Heart left ventricle (tissue), 16 donors: ENCODE data around the gene P2RY4. TPM values are rescaled to one million over a fixed set of nuclear protein-coding genes. Genes with fewer than 3 reads are reported as not detected.
"Not testable (repeated sequence)": the region's sequence is repeated elsewhere in the genome, so short reads cannot be mapped to it uniquely, and the experiment has no call there.

Source experiments
- ATAC-seq, 4 donors: fragments of 200-7000 bp; cut with Tn5 transposase; one replicate each; pipeline ENCODE4 v1.9.1; 2020 to 2022; ENCODE audit warnings: moderate library complexity in 4 of 4, mild to moderate bottlenecking in 3 of 4, moderate number of reproducible peaks in 1 of 4
- DNase-seq, 5 donors: peaks; one replicate each; pipeline ENCODE4 v3.0.0-alpha.2; 2020
- H3K27ac ChIP-seq, 12 donors: fragments of 200-600 bp; sonication (generic) in 4 of 12; one replicate each; pipeline versions ENCODE4 v1.5.0 to v1.8.0; 2016 to 2022; ENCODE audit warnings: mild to moderate bottlenecking in 2 of 12
- H3K27me3 ChIP-seq, 9 donors: fragments of 200-600 bp; sonication (generic) in 2 of 9; one replicate each; pipeline versions ENCODE4 v1.5.1 to v1.8.0; 2016 to 2022; ENCODE audit warnings: mild to moderate bottlenecking in 3 of 9
- H3K36me3 ChIP-seq, 9 donors: fragments of 200-600 bp; sonication (generic) in 2 of 9; one replicate each; pipeline versions ENCODE4 v1.5.0 to v1.8.0; 2018 to 2022; ENCODE audit warnings: mild to moderate bottlenecking in 2 of 9
- H3K4me1 ChIP-seq, 12 donors: fragments of 200-600 bp; sonication (generic) in 4 of 12; one replicate each; pipeline versions ENCODE4 v1.5.0 to v1.8.0; 2016 to 2022; ENCODE audit warnings: mild to moderate bottlenecking in 3 of 12
- H3K4me3 ChIP-seq, 12 donors: fragments of 200-600 bp; sonication (generic) in 4 of 12; one replicate each; pipeline versions ENCODE4 v1.5.0 to v1.8.0; 2017 to 2022; ENCODE audit warnings: mild to moderate bottlenecking in 9 of 12, moderate library complexity in 4 of 12
- H3K9me3 ChIP-seq, 12 donors: fragments of 200-600 bp; sonication (generic) in 4 of 12; one replicate each; pipeline versions ENCODE4 v1.5.0 to v1.8.0; 2016 to 2022; ENCODE audit warnings: mild to moderate bottlenecking in 1 of 12
- CTCF ChIP-seq, 12 donors: fragments of 200-600 bp; sonication (generic) in 4 of 12; IDR thresholded peaks; one replicate each; pipeline versions ENCODE4 v1.5.0 to v1.8.0; 2018 to 2022; ENCODE audit warnings: antibody characterized with exemption in 12 of 12, mild to moderate bottlenecking in 5 of 12
- POLR2A ChIP-seq, 2 donors: fragments of 450-650 bp; IDR thresholded peaks; one replicate each; pipeline ENCODE4 v1.6.1; 2017; ENCODE audit warnings: antibody characterized with exemption in 2 of 2, mild to moderate bottlenecking in 2 of 2, moderate library complexity in 2 of 2
- WGBS, 4 donors: extraction: QIAGEN DNeasy Blood & Tissue Kit in 2 of 4; methylation state at CpG; one replicate each; pipeline versions ENCODE4 v1.1.5 to v1.1.7; 2013 to 2018; 5-methylcytosine and 5-hydroxymethylcytosine counted together
- intact Hi-C, 10 donors: fragments of 100-400 bp; cut with DNase I; formaldehyde crosslinking; loops; one replicate each; pipeline versions ENCODE4 v1.11.1 to v1.14.2; 2022
- polyA plus RNA-seq, 2 donors: library from polyadenylated mRNA; stranded (reverse); fragments of 200-250 nt; gene quantifications; one replicate each; pipeline ENCODE4 v1.2.3, GENCODE V29; 2013
- total RNA-seq, 9 donors: library from RNA; depleted of rRNA in 2 of 9; stranded (reverse); fragments of >200 nt in 2 of 9; fragmentation: NEBNext Ultra II Directional in 3 of 9; extraction: Animal tissue kit (Norgen Biotek cat#: 25700) in 3 of 9; gene quantifications; one replicate each; pipeline versions ENCODE4 v1.1.0 to v1.2.4, GENCODE V29; 2016 to 2023
- donor health status: ischemic (EF 13 %, LVEDD 7.1; RV severe dilation, severe dysfunction).
- donor health status: healthy with polysubstance abuse.
- donor health status: DM: no; HTN: yes; CAD: no.
- donor health status: DM: no; HTN: no; CAD: no.
- donor health status: ischemic (EF 25% LVEDD 6.9; RV normal size, moderate dysfunction).
- donor health status: ischemic (EF 25% LVEDD 5.7; RV mildly dilated, moderate dysfunction).
- donor health status: healthy.
- donor health status: DM: yes; HTN: yes; CAD: no.
- donor health status: ischemic (EF 35%, LVEDD 5.7; RV mildly dilated, moderate dysfunction).
- donor health status: nonischemic (EF 11% LVEDD 7.7; RV severe dilation, severe dysfunction).
- donor health status: DM: yes; HTN: yes; CAD: no.
- donor health status: PGD.
- donor health status: ischemic (EF 29% LVEDD 5.4; RV normal size, mild dysfunction).
- donor health status: nonischemic (EF 23%, LVEDD 6.1; RV moderate dilation, normal function).

Gene P2RY4
- total and polyA plus RNA-seq, 11 donors = 0.10 to 0.24 (median 0.19) TPM; not detected in 6

- Histone ChIP-seq H3K36me3 (no peaks in the 10 kb centered on the region), H3K27me3 (peaks cover 0 to 12% (median 0%) of the 10 kb centered on the region in 9 donors), H3K9me3 (no peaks in the 10 kb centered on the region), H3K4me1 (no peaks in the 10 kb centered on the region), H3K4me3 (no peak overlapping the region), H3K27ac (no peak overlapping the region)
- ATAC-seq (no peak), DNase-seq (no peak)
- 67 to 90% (median 76%) methylated on average over 6 of the region's 6 CpGs for WGBS, 4 donors
- no peak for TF ChIP-seq CTCF (IDR thresholded peaks at IDR 0.05)
- TF ChIP-seq POLR2A (IDR thresholded peaks at IDR 0.05) = no peak
- intact Hi-C loops = no loop called here
These were observed 15.1 kb downstream of the P2RY4 start for GRCh38 chrX:70244881-70245280.

GRCh38 chrX:70243601-70244000 lies 16.4 kb downstream of the P2RY4 start:
- H3K4me3 ChIP-seq, H3K4me1 ChIP-seq, ATAC-seq, H3K36me3 ChIP-seq, H3K27ac ChIP-seq, H3K9me3 ChIP-seq, DNase-seq, intact Hi-C loops: not testable (repeated sequence)
- peaks cover 0 to 15% (median 0%) of the 10 kb centered on the region in 9 donors for H3K27me3 ChIP-seq
- WGBS, 4 donors = 57 to 83% (median 73%) methylated on average over 5 of the region's 5 CpGs

GRCh38 chrX:70241501-70241900 lies 18.5 kb downstream of the P2RY4 start:
- WGBS, 4 donors = 75 to 95% (median 87%) methylated on average over 2 of the region's 2 CpGs
- intact Hi-C loops = no loop called here
- Histone ChIP-seq H3K36me3 (no peaks in the 10 kb centered on the region), H3K4me1 (no peaks in the 10 kb centered on the region), H3K4me3 (no peak overlapping the region), H3K27ac (no peak overlapping the region), H3K27me3 (peaks cover 0 to 22% (median 0%) of the 10 kb centered on the region in 9 donors), H3K9me3 (no peaks in the 10 kb centered on the region)
- DNase-seq (no peak), ATAC-seq (no peak)
- TF ChIP-seq POLR2A (IDR thresholded peaks at IDR 0.05) = no peak
- no peak for TF ChIP-seq CTCF (IDR thresholded peaks at IDR 0.05)

GRCh38 chrX:70240751-70241150 lies 19.3 kb downstream of the P2RY4 start:
- no peak overlapping the region for H3K4me3 ChIP-seq
- WGBS, 4 donors = 73 to 97% (median 94%) methylated on average over 1 of the region's 1 CpG
- H3K36me3 ChIP-seq = no peaks in the 10 kb centered on the region
- H3K4me1 ChIP-seq = no peaks in the 10 kb centered on the region
- DNase-seq (no peak), ATAC-seq (no peak)
- H3K27me3 ChIP-seq = peaks cover 0 to 22% (median 0%) of the 10 kb centered on the region in 9 donors
- H3K27ac ChIP-seq = no peak overlapping the region
- H3K9me3 ChIP-seq = no peaks in the 10 kb centered on the region
- intact Hi-C loops = no loop called here
- TF ChIP-seq POLR2A (IDR thresholded peaks at IDR 0.05) = no peak
- no peak for TF ChIP-seq CTCF (IDR thresholded peaks at IDR 0.05)

- DNase-seq (no peak), ATAC-seq (no peak)
- Histone ChIP-seq H3K9me3 (no peaks in the 10 kb centered on the region), H3K36me3 (no peaks in the 10 kb centered on the region), H3K27ac (no peak within 1 kb of the TSS), H3K27me3 (peaks cover 0 to 18% (median 0%) of the 10 kb centered on the region in 9 donors), H3K4me3 (no peak within 1 kb of the TSS), H3K4me1 (peaks cover 0 to 3% (median 0%) of the 10 kb centered on the region in 12 donors)
- intact Hi-C loops = no loop called here
- WGBS, 4 donors = 62 to 92% (median 81%) methylated on average over 3 of the region's 3 CpGs
- no peak for TF ChIP-seq POLR2A (IDR thresholded peaks at IDR 0.05)
- TF ChIP-seq CTCF (IDR thresholded peaks at IDR 0.05) = no peak
These were observed 25.6 kb downstream of the P2RY4 start, which contains the start of gene AWAT1 for GRCh38 chrX:70234355-70234754. TSS of gene AWAT1 (plus strand) at chrX:70234655. CDS start at chrX:70234696, 41 bp downstream.
